ENCODE measurements around the gene DEGS2.

- TF ChIP-seq CTCF (conservative IDR thresholded peaks at IDR 0.05; ENCODE audit: low read depth, low read length) = no peak
- no peak for TF ChIP-seq EZH2 (IDR thresholded peaks at IDR 0.05; ENCODE audit: borderline replicate concordance, low read depth, low read length, poor library complexity, severe bottlenecking)
These were observed 44.2 kb downstream of the DEGS2 start for GRCh38 chr14:100115236-100115635.

Measured in A673 (cell line).